Keratinocyte (primary cell): ENCODE data around the gene MMP11. TPM values are rescaled to one million over a fixed set of nuclear protein-coding genes. Genes with fewer than 3 reads are reported as not detected.

Source experiments
- DNase-seq: peaks from one replicate; pipeline ENCODE4 v3.0.0-alpha.2; 2011; ENCODE audit warnings: low read depth, missing footprints, low spot score
- FAIRE-seq: peaks from 2 replicates; lab custom pipeline; 2011; peaks lifted over from hg19 to GRCh38; lab: Jason Lieb, UNC
- H2AFZ ChIP-seq: 2 replicates; pipeline ENCODE4 v1.6.0; 2012; ENCODE audit warnings: low read length, control low read depth, inconsistent platforms; ENCODE audit not compliant: control insufficient read depth
- H3K27ac ChIP-seq: 2 replicates; pipeline ENCODE4 v1.5.1; 2011; ENCODE audit warnings: low read length; ENCODE audit not compliant: control insufficient read depth, insufficient read depth
- H3K27me3 ChIP-seq: 3 replicates; pipeline ENCODE4 v1.6.0; 2011; ENCODE audit warnings: low read length; ENCODE audit not compliant: control insufficient read depth, insufficient read depth; ENCODE audit errors: extremely low read depth
- H3K36me3 ChIP-seq, 2 experiments: 2 replicates in 1 of 2; 3 replicates in 1 of 2; pipeline ENCODE4 v1.5.1; 2011; ENCODE audit warnings: low read length in 2 of 2, mild to moderate bottlenecking in 1 of 2; ENCODE audit not compliant: control insufficient read depth in 2 of 2, insufficient read depth in 2 of 2; ENCODE audit errors: extremely low read depth in 1 of 2
- H3K4me1 ChIP-seq: 3 replicates; pipeline ENCODE4 v1.5.1; 2011; ENCODE audit warnings: low read length; ENCODE audit not compliant: control insufficient read depth, insufficient read depth; ENCODE audit errors: extremely low read depth
- H3K4me2 ChIP-seq: 3 replicates; pipeline ENCODE4 v1.6.0; 2011; ENCODE audit warnings: low read depth, low read length; ENCODE audit not compliant: control insufficient read depth, insufficient read depth; ENCODE audit errors: extremely low read depth
- H3K4me3 ChIP-seq, 3 experiments: fragments of 200-600 bp in 1 of 3; sonication (generic) in 1 of 3; 2 replicates in 2 of 3; 3 replicates in 1 of 3; pipeline ENCODE4 v1.5.1; 2011 to 2016; ENCODE audit warnings: low read length in 3 of 3, mild to moderate bottlenecking in 3 of 3, control low read depth in 2 of 3, inconsistent platforms in 1 of 3, low read depth in 1 of 3, mixed read lengths in 1 of 3, mixed run types in 1 of 3, moderate library complexity in 1 of 3; ENCODE audit not compliant: control insufficient read depth in 2 of 3, insufficient read depth in 2 of 3; ENCODE audit errors: extremely low read depth in 1 of 3
- H3K79me2 ChIP-seq: 2 replicates; pipeline ENCODE4 v1.6.0; 2012; ENCODE audit warnings: low read length; ENCODE audit not compliant: control insufficient read depth, insufficient read depth
- H3K9ac ChIP-seq: 3 replicates; pipeline ENCODE4 v1.6.0; 2011; ENCODE audit warnings: low read length; ENCODE audit not compliant: control insufficient read depth, insufficient read depth; ENCODE audit errors: extremely low read depth
- H3K9me1 ChIP-seq: 3 replicates; pipeline ENCODE4 v1.6.0; 2011; ENCODE audit warnings: low read length; ENCODE audit not compliant: control insufficient read depth, insufficient read depth; ENCODE audit errors: extremely low read depth
- H3K9me3 ChIP-seq: 2 replicates; pipeline ENCODE4 v1.5.1; 2012; ENCODE audit warnings: low read depth, low read length; ENCODE audit not compliant: control insufficient read depth
- H4K20me1 ChIP-seq: 3 replicates; pipeline ENCODE4 v1.6.0; 2011; ENCODE audit warnings: low read length; ENCODE audit not compliant: control insufficient read depth, insufficient read depth; ENCODE audit errors: extremely low read depth
- EZH2 ChIP-seq: IDR thresholded peaks from one replicate; pipeline ENCODE4 v1.6.1; 2012; ENCODE audit warnings: inconsistent platforms, mild to moderate bottlenecking, low read length, moderate library complexity
- dilution Hi-C: fragments of 300-500 bp; cut with MboI; formaldehyde crosslinking; loops from one replicate; pipeline ENCODE4 v1.7.0; 2020; ENCODE audit warnings: low sequenced_read_pairs; ENCODE audit not compliant: extremely low pct_ligation_motif_present
- polyA plus RNA-seq, 5 experiments: library from polyadenylated mRNA; depleted of rRNA in 3 of 5; stranded (reverse) in 3 of 5; stranded (forward) in 1 of 5; unstranded in 1 of 5; fragments of >200 nt; gene quantifications; 1 replicate in 1 of 5; 2 replicates in 3 of 5; 3 replicates in 1 of 5; pipeline versions ENCODE4 v1.2.1 to v1.2.3, GENCODE V29; 2011 to 2012; ENCODE audit warnings: missing spikeins in 2 of 5, low read depth in 1 of 5, low replicate concordance in 1 of 5
- TF ChIP-seq, protein P1 (sequence below), 3 experiments: IDR thresholded peaks in 1 of 3; conservative IDR thresholded peaks in 1 of 3; optimal IDR thresholded peaks in 1 of 3; 2 replicates in 2 of 3; 3 replicates in 1 of 3; pipeline versions ENCODE3 to v1.5.1; 2011; ENCODE audit warnings: low read length in 3 of 3, mild to moderate bottlenecking in 3 of 3, moderate library complexity in 2 of 3, control low read depth in 1 of 3, inconsistent platforms in 1 of 3; ENCODE audit not compliant: insufficient read depth in 2 of 3; ENCODE audit errors: extremely low read depth in 1 of 3

The MMP11 gene
- polyA plus RNA-seq, 1 donor (not counting 4 experiments of a cell fraction or from before 2014, with no cell fraction given), result 0.13 TPM

DNA sequence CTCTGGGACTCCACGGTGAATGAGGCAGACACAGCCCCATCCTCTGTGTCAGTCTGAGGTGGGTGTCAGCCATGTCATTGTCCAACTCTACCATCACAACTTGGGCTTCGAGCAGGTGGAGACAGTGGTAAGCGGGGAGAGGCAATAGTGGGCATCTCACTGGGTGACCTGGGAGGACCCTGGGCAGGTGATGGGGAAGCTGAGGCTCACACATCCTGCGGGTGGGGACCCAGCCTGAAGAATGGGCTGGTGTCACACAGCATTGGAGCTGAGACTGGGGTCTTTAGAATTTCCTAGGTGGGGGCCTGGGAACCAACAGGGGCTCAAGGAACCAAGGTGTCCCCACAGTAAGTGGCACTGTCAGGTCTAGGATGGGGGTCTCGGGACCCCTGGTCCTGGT is 7.1 kb downstream of the MMP11 start:
- no peaks in the 10 kb centered on the region for H4K20me1 ChIP-seq
- dilution Hi-C loops, result no loop called here
- no peaks in the 10 kb centered on the region for H3K9me3 ChIP-seq
- TF ChIP-seq, protein P1, sequence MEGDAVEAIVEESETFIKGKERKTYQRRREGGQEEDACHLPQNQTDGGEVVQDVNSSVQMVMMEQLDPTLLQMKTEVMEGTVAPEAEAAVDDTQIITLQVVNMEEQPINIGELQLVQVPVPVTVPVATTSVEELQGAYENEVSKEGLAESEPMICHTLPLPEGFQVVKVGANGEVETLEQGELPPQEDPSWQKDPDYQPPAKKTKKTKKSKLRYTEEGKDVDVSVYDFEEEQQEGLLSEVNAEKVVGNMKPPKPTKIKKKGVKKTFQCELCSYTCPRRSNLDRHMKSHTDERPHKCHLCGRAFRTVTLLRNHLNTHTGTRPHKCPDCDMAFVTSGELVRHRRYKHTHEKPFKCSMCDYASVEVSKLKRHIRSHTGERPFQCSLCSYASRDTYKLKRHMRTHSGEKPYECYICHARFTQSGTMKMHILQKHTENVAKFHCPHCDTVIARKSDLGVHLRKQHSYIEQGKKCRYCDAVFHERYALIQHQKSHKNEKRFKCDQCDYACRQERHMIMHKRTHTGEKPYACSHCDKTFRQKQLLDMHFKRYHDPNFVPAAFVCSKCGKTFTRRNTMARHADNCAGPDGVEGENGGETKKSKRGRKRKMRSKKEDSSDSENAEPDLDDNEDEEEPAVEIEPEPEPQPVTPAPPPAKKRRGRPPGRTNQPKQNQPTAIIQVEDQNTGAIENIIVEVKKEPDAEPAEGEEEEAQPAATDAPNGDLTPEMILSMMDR (optimal IDR thresholded peaks at IDR 0.05 in 1 of 3, IDR thresholded peaks at IDR 0.05 in 1 of 3, conservative IDR thresholded peaks at IDR 0.05 in 1 of 3; ENCODE audit: extremely low read depth in 1 of 3, insufficient read depth in 2 of 3, low read length in 3 of 3), result no peak
- TF ChIP-seq EZH2, result no peak
- H3K79me2 ChIP-seq, result no peaks in the 10 kb centered on the region
- H3K27ac ChIP-seq, result no peak overlapping the region
- no peaks in the 10 kb centered on the region for H3K36me3 ChIP-seq
- no peak overlapping the region for H2AFZ ChIP-seq
- H3K4me2 ChIP-seq, result no peak overlapping the region
- DNase-seq (no peak), FAIRE-seq (no peak)
- H3K27me3 ChIP-seq, result no peaks in the 10 kb centered on the region
- H3K9ac ChIP-seq, result no peak overlapping the region
- no peak overlapping the region for H3K4me3 ChIP-seq
- H3K4me1 ChIP-seq, result peaks cover 15% of the 10 kb centered on the region
- H3K9me1 ChIP-seq, result no peaks in the 10 kb centered on the region

DNA sequence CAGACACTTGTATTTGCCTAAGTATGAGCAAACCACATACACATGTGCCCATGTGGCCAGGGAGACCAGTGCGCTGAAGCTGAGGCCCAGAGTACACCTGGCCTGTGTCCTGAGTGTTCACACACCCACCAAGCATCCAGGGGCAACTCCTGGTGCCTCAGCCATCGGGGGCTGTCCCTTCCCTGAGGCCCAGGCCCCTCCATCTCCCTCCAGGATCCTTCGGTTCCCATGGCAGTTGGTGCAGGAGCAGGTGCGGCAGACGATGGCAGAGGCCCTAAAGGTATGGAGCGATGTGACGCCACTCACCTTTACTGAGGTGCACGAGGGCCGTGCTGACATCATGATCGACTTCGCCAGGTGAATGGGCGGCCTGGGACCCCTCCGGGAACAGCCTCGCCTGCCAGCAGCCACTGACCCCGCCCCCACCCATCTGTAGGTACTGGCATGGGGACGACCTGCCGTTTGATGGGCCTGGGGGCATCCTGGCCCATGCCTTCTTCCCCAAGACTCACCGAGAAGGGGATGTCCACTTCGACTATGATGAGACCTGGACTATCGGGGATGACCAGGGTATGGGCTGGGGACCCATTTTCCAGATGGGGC is 7.6 kb downstream of the MMP11 start:
- no peak overlapping the region for H3K9ac ChIP-seq
- H3K4me2 ChIP-seq, result no peak overlapping the region
- H2AFZ ChIP-seq, result no peak overlapping the region
- no peaks in the 10 kb centered on the region for H3K36me3 ChIP-seq
- no peaks in the 10 kb centered on the region for H3K27me3 ChIP-seq
- H3K79me2 ChIP-seq, result no peaks in the 10 kb centered on the region
- H3K9me3 ChIP-seq, result no peaks in the 10 kb centered on the region
- FAIRE-seq, result no peak
- no peak for DNase-seq
- dilution Hi-C loops, result no loop called here
- H3K4me3 ChIP-seq, result no peak overlapping the region
- H3K27ac ChIP-seq, result no peak overlapping the region
- TF ChIP-seq EZH2, result no peak
- TF ChIP-seq, protein P1 (optimal IDR thresholded peaks at IDR 0.05 in 1 of 3, IDR thresholded peaks at IDR 0.05 in 1 of 3, conservative IDR thresholded peaks at IDR 0.05 in 1 of 3; ENCODE audit: extremely low read depth in 1 of 3, insufficient read depth in 2 of 3, low read length in 3 of 3), result no peak
- H3K9me1 ChIP-seq, result no peaks in the 10 kb centered on the region
- H3K4me1 ChIP-seq, result peaks cover 15% of the 10 kb centered on the region
- H4K20me1 ChIP-seq, result no peaks in the 10 kb centered on the region
